Neural progenitor cell (in vitro differentiated cells): ENCODE data around the gene TEPSIN. TPM values are rescaled to one million over a fixed set of nuclear protein-coding genes. Genes with fewer than 3 reads are reported as not detected.

Experiments
- DNase-seq: peaks from one replicate; pipeline ENCODE4 v3.0.0-alpha.2; 2016; ENCODE audit warnings: low spot score
- H2AFZ ChIP-seq: fragments of 200-600 bp; sonication (generic); replicated peaks from 2 replicates; pipeline ENCODE4 v1.6.1; 2016; ENCODE audit warnings: antibody characterized with exemption
- H3F3A ChIP-seq: fragments of 200-600 bp; sonication (generic); 2 replicates; pipeline ENCODE4 v1.6.1; 2016; ENCODE audit warnings: antibody characterized with exemption, low read depth
- H3K27ac ChIP-seq: fragments of 200-600 bp; sonication (generic); 2 replicates; pipeline ENCODE4 v1.5.1; 2016; ENCODE audit warnings: mild to moderate bottlenecking
- H3K27me3 ChIP-seq: fragments of 200-600 bp; sonication (generic); 2 replicates; pipeline ENCODE4 v1.6.1; 2016; ENCODE audit warnings: mild to moderate bottlenecking, moderate library complexity
- H3K36me3 ChIP-seq: fragments of 200-600 bp; sonication (generic); 2 replicates; pipeline ENCODE4 v1.5.1; 2016
- H3K4me1 ChIP-seq: fragments of 200-600 bp; sonication (generic); 2 replicates; pipeline ENCODE4 v1.6.1; 2016; ENCODE audit warnings: mixed run types
- H3K4me2 ChIP-seq: fragments of 200-600 bp; sonication (generic); 2 replicates; pipeline ENCODE4 v1.6.1; 2016
- H3K4me3 ChIP-seq: fragments of 200-600 bp; sonication (generic); 2 replicates; pipeline ENCODE4 v1.5.1; 2016
- H3K79me2 ChIP-seq: fragments of 200-600 bp; sonication (generic); 2 replicates; pipeline ENCODE4 v1.6.1; 2016; ENCODE audit warnings: low read depth
- H3K9ac ChIP-seq: fragments of 200-600 bp; sonication (generic); 2 replicates; pipeline ENCODE4 v1.6.1; 2016
- H3K9me3 ChIP-seq: fragments of 200-600 bp; sonication (generic); 2 replicates; pipeline ENCODE4 v1.5.1; 2016; ENCODE audit warnings: low read depth
- H4K20me1 ChIP-seq: fragments of 200-600 bp; sonication (generic); 2 replicates; pipeline ENCODE4 v1.6.1; 2016; ENCODE audit warnings: low read depth
- H3K27ac Mint-ChIP-seq: 3 replicates; pipeline ENCODE4 v1.8.0; 2021; ENCODE audit warnings: mixed read lengths
- H3K27me3 Mint-ChIP-seq: 2 replicates; pipeline ENCODE4 v1.8.0; 2022; ENCODE audit warnings: low read depth, mild to moderate bottlenecking, inconsistent platforms, moderate library complexity, mixed read lengths; ENCODE audit not compliant: insufficient read depth
- H3K36me3 Mint-ChIP-seq: 3 replicates; pipeline ENCODE4 v1.8.0; 2021; ENCODE audit warnings: mixed read lengths
- H3K4me1 Mint-ChIP-seq: 3 replicates; pipeline ENCODE4 v1.8.0; 2021; ENCODE audit warnings: mixed read lengths
- H3K4me3 Mint-ChIP-seq: 3 replicates; pipeline ENCODE4 v1.8.0; 2021; ENCODE audit warnings: mild to moderate bottlenecking, moderate library complexity, mixed read lengths
- H3K9me3 Mint-ChIP-seq: 3 replicates; pipeline ENCODE4 v1.8.0; 2020; ENCODE audit warnings: mixed read lengths
- EZH2 ChIP-seq: fragments of 200-600 bp; sonication (generic); IDR thresholded peaks from 2 replicates; pipeline ENCODE4 v1.6.1; 2017; ENCODE audit warnings: antibody characterized with exemption, mild to moderate bottlenecking, moderate library complexity
- EZH2phosphoT487 ChIP-seq: fragments of 200-600 bp; sonication (generic); IDR thresholded peaks from 2 replicates; pipeline ENCODE4 v1.6.1; 2017; ENCODE audit warnings: antibody characterized with exemption
- total RNA-seq: library from RNA; depleted of rRNA; stranded (reverse); fragments of >200 nt; gene quantifications from 2 replicates; pipeline ENCODE4 v1.2.3, GENCODE V29; 2015; ENCODE audit warnings: low replicate concordance
- TF ChIP-seq, protein P1 (sequence below): fragments of 200-600 bp; sonication (generic); IDR thresholded peaks from 2 replicates; pipeline ENCODE4 v1.5.1; 2017; ENCODE audit warnings: antibody characterized with exemption, mild to moderate bottlenecking

Gene TEPSIN
- total RNA-seq, 1 donor from 2014 or later, result 20.6 TPM

DNA sequence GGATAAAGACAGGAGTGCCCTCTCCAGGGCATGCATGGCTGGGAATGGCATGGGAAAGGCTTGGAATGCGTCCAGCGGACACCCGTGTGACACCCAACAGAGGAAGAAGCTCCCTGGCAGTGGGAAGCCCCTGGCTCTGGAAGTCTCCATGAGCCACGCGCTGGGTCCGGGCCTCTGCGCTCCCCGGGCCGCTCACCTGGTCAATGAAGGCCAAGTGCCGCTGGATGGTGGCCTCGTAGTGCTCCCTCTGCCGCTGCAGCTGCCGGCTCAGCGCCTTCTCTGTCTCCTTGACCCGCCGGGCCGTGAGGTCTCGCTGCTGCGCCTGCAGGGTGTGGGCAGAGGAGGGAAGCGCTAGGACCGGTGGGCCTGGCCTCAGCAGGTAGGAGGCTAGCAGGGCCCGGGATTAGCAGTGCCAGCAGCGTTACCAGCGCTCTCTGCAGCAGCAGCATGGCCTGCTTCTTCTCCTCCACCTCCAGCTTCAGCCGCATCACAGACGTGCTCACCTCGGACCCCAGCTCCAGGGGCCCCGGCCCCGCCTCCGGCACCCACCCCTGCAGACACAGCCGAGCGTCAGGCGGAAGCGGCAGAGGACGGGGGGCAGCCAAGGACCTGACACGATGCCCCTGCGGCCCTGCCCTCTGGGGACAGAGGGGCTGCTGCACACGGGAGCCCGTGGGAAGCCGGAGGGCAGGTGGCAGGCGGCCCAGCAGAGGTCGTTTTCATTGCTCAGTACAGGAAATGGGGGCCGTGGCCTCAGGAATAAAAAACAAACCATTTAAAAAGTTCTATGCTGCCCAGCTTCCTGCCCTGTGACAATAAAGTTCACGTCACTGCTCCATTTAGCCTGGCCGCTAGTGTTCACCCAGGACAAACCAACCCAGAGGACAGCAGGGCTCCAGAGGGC is 42.1 kb downstream of the TEPSIN start:
- no peak overlapping the region for H3K9ac ChIP-seq
- no peak for TF ChIP-seq EZH2
- no peak for TF ChIP-seq EZH2phosphoT487
- TF ChIP-seq, protein P1, sequence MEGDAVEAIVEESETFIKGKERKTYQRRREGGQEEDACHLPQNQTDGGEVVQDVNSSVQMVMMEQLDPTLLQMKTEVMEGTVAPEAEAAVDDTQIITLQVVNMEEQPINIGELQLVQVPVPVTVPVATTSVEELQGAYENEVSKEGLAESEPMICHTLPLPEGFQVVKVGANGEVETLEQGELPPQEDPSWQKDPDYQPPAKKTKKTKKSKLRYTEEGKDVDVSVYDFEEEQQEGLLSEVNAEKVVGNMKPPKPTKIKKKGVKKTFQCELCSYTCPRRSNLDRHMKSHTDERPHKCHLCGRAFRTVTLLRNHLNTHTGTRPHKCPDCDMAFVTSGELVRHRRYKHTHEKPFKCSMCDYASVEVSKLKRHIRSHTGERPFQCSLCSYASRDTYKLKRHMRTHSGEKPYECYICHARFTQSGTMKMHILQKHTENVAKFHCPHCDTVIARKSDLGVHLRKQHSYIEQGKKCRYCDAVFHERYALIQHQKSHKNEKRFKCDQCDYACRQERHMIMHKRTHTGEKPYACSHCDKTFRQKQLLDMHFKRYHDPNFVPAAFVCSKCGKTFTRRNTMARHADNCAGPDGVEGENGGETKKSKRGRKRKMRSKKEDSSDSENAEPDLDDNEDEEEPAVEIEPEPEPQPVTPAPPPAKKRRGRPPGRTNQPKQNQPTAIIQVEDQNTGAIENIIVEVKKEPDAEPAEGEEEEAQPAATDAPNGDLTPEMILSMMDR, result no peak
- no peaks in the 10 kb centered on the region for H3K4me1 ChIP-seq
- no peaks in the 10 kb centered on the region for H4K20me1 ChIP-seq
- Mint-ChIP-seq H3K4me3 (no peak overlapping the region), H3K36me3 (peaks cover 5% of the 10 kb centered on the region), H3K27me3 (no peaks in the 10 kb centered on the region), H3K4me1 (peaks cover 2% of the 10 kb centered on the region), H3K9me3 (no peaks in the 10 kb centered on the region), H3K27ac (no peak overlapping the region)
- no peak overlapping the region for H3K4me2 ChIP-seq
- H3K36me3 ChIP-seq, result no peaks in the 10 kb centered on the region
- H3K79me2 ChIP-seq, result no peaks in the 10 kb centered on the region
- H3K4me3 ChIP-seq, result no peak overlapping the region
- no peaks in the 10 kb centered on the region for H3K9me3 ChIP-seq
- DNase-seq, result no peak
- H3K27me3 ChIP-seq, result no peaks in the 10 kb centered on the region
- H3K27ac ChIP-seq, result no peak overlapping the region
- H3F3A ChIP-seq, result no peaks in the 10 kb centered on the region
- H2AFZ ChIP-seq, result no peak overlapping the region

DNA sequence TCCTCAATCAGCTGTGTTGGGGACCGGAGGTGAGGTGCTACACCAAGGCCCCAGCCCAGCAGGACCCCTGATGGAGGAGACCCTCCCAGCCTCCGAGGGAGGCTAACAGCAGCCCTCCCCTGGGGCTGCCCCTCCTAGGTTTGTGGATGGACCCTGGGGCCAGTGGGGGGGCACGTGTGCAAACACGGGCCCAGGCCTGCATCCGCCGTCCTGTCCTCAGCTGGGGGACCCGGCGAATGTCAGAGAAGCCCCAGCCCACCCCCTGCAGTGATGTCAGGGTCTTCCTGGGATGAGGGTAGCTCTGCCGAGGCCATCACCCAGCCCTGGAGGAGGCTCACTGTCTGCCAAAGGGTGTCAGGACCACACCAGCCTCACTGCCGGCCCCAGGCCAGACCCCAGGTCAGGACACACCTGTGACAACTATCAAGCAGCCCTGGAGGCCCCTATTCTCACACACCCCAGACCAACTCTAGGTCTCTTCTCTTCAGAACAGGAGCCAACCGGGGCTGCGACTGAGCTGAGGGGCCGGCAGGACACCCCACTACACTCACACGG is 42.8 kb downstream of the TEPSIN start:
- Mint-ChIP-seq H3K27ac (no peak overlapping the region), H3K4me1 (peaks cover 2% of the 10 kb centered on the region), H3K27me3 (no peaks in the 10 kb centered on the region), H3K9me3 (no peaks in the 10 kb centered on the region), H3K4me3 (no peak overlapping the region), H3K36me3 (peaks cover 5% of the 10 kb centered on the region)
- H3K4me2 ChIP-seq, result no peak overlapping the region
- no peaks in the 10 kb centered on the region for H3K27me3 ChIP-seq
- H3K9me3 ChIP-seq, result no peaks in the 10 kb centered on the region
- H3F3A ChIP-seq, result no peaks in the 10 kb centered on the region
- no peak overlapping the region for H2AFZ ChIP-seq
- no peaks in the 10 kb centered on the region for H3K36me3 ChIP-seq
- H4K20me1 ChIP-seq, result no peaks in the 10 kb centered on the region
- TF ChIP-seq, protein P1, result no peak
- TF ChIP-seq EZH2 (no peak), EZH2phosphoT487 (no peak)
- H3K4me1 ChIP-seq, result no peaks in the 10 kb centered on the region
- no peak overlapping the region for H3K27ac ChIP-seq
- no peak for DNase-seq
- no peaks in the 10 kb centered on the region for H3K79me2 ChIP-seq
- H3K9ac ChIP-seq, result no peak overlapping the region
- no peak overlapping the region for H3K4me3 ChIP-seq

DNA sequence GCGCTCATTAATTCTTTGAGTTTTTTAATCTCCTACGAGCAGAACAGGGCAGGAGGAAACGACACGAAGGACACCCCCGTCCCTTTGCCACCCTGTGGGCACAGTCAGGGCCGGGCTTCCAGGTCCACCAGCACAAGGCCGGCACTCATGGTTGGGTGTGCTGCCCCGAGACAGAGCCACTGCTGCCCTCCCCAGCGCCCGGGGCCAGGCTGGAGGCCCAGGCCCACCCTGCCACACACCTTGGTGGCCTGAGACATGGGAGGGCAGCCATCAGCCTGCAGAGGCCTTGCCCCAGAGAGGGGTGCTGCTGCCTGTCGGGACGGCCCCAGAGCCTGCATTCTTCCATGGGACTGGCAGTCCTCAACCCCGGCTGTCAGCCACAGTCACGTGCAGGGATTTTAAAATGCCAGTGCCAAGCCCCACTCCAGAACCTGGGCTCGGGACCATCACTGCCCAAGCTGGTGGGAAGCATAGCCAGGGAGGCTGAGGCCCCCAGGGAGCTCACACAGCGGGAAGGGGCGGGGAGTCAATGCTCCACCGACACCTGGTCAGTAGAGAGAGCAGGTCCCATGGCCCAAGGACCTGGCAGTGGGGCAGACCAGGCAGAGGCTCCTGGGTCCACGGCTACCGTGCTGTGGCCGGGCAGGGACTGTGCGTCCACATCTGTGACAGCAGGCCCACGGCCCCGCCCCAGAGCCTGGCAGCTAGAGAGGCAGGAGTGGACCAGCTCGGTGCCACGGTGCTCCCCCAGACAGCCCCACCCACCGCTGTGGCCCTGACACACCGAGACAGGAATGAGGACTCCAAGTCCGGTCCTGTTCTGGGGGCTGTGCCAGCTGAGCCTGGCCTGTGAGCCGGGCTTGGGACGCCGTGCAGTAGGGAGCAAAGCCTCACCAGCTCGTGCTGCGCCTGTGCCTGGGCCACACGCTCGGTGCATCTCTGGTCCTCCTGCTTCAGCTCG is 43.6 kb downstream of the TEPSIN start:
- H3K9me3 ChIP-seq, result no peaks in the 10 kb centered on the region
- no peak for DNase-seq
- H3K4me3 Mint-ChIP-seq, result no peak overlapping the region
- H3K4me2 ChIP-seq, result no peak overlapping the region
- no peaks in the 10 kb centered on the region for H3K4me1 ChIP-seq
- H3K27ac Mint-ChIP-seq, result no peak overlapping the region
- no peaks in the 10 kb centered on the region for H3K9me3 Mint-ChIP-seq
- H4K20me1 ChIP-seq, result no peaks in the 10 kb centered on the region
- no peak overlapping the region for H3K9ac ChIP-seq
- H3K27me3 Mint-ChIP-seq, result no peaks in the 10 kb centered on the region
- no peak overlapping the region for H3K4me3 ChIP-seq
- H3K27ac ChIP-seq, result no peak overlapping the region
- TF ChIP-seq EZH2phosphoT487 (no peak), EZH2 (no peak)
- TF ChIP-seq, protein P1, result no peak
- H3K4me1 Mint-ChIP-seq, result no peaks in the 10 kb centered on the region
- no peaks in the 10 kb centered on the region for H3K36me3 ChIP-seq
- H2AFZ ChIP-seq, result no peak overlapping the region
- H3K36me3 Mint-ChIP-seq, result peaks cover 2% of the 10 kb centered on the region
- no peaks in the 10 kb centered on the region for H3K79me2 ChIP-seq
- no peaks in the 10 kb centered on the region for H3K27me3 ChIP-seq
- no peaks in the 10 kb centered on the region for H3F3A ChIP-seq
